Endodermal cell (in vitro differentiated cells): Measurements from ENCODE around the gene ZSWIM3. TPM values are rescaled to one million over a fixed set of nuclear protein-coding genes. Genes with fewer than 3 reads are reported as not detected.

Experiments used
- DNase-seq: peaks from one replicate; pipeline ENCODE4 v3.0.0-alpha.2; 2017
- H3K27ac ChIP-seq: 2 replicates; pipeline ENCODE4 v1.5.1; 2013; ENCODE audit warnings: mild to moderate bottlenecking, low read depth, low read length, moderate library complexity
- H3K27me3 ChIP-seq: 2 replicates; pipeline ENCODE4 v1.6.1; 2013; ENCODE audit warnings: mild to moderate bottlenecking, low read length, moderate library complexity; ENCODE audit not compliant: insufficient read depth, control insufficient read depth, poor library complexity, severe bottlenecking
- H3K36me3 ChIP-seq: 2 replicates; pipeline ENCODE4 v1.7.0; 2013; ENCODE audit warnings: mild to moderate bottlenecking, low read length, moderate library complexity; ENCODE audit not compliant: control insufficient read depth, insufficient read depth
- H3K4me1 ChIP-seq: one replicate; pipeline ENCODE4 v1.7.0; 2013; ENCODE audit warnings: low read length; ENCODE audit not compliant: control insufficient read depth, insufficient read depth
- H3K4me3 ChIP-seq: 2 replicates; pipeline ENCODE4 v1.5.1; 2013; ENCODE audit warnings: mild to moderate bottlenecking, low read length, moderate library complexity
- H3K9ac ChIP-seq: 2 replicates; pipeline ENCODE4 v1.6.1; 2013; ENCODE audit warnings: mild to moderate bottlenecking, low read length, moderate library complexity; ENCODE audit not compliant: poor library complexity, severe bottlenecking; ENCODE audit errors: extremely low read depth
- H3K9me3 ChIP-seq: 2 replicates; pipeline ENCODE4 v1.6.1; 2013; ENCODE audit warnings: mild to moderate bottlenecking, low read length, moderate library complexity; ENCODE audit not compliant: control insufficient read depth
- H3K27ac Mint-ChIP-seq: 2 replicates; pipeline ENCODE4 v1.8.0; 2020; ENCODE audit warnings: mixed read lengths
- H3K27me3 Mint-ChIP-seq: 2 replicates; pipeline ENCODE4 v1.8.0; 2021; ENCODE audit warnings: mild to moderate bottlenecking, mixed read lengths; ENCODE audit not compliant: insufficient read depth
- H3K36me3 Mint-ChIP-seq: 2 replicates; pipeline ENCODE4 v1.8.0; 2020; ENCODE audit warnings: low read depth, mixed read lengths
- H3K4me1 Mint-ChIP-seq: 2 replicates; pipeline ENCODE4 v1.8.0; 2020; ENCODE audit warnings: mixed read lengths
- H3K4me3 Mint-ChIP-seq: 2 replicates; pipeline ENCODE4 v1.8.0; 2020; ENCODE audit warnings: mild to moderate bottlenecking, moderate library complexity, mixed read lengths
- H3K9me3 Mint-ChIP-seq: 2 replicates; pipeline ENCODE4 v1.8.0; 2020; ENCODE audit warnings: mild to moderate bottlenecking, mixed read lengths
- CTCF ChIP-seq: fragments of 200-600 bp; sonication (generic); conservative IDR thresholded peaks from 2 replicates; pipeline ENCODE4 v1.5.0; 2021; ENCODE audit warnings: antibody characterized with exemption, mild to moderate bottlenecking
- WGBS, 2 experiments: methylation state at CpG; one replicate each; pipeline versions ENCODE4 v1.1.5 to v1.1.7; 2013; ENCODE audit warnings: missing lambda C conversion rate in 2 of 2, mixed read lengths in 1 of 2; ENCODE audit not compliant: insufficient coverage in 1 of 2, insufficient read length in 1 of 2; 5-methylcytosine and 5-hydroxymethylcytosine counted together
- total RNA-seq, 2 donors: library from RNA; stranded (reverse); fragmentation: NEBNext Ultra II Directional in 1 of 2; extraction: Animal tissue kit (Norgen Biotek cat#: 25700) in 1 of 2; gene quantifications; 2 replicates in 1 of 2; 3 replicates in 1 of 2; pipeline ENCODE4 v1.2.1, GENCODE V29; 2021

ZSWIM3 gene
- total RNA-seq, 2 donors from 2014 or later, result 2.1 to 4.6 TPM

DNA sequence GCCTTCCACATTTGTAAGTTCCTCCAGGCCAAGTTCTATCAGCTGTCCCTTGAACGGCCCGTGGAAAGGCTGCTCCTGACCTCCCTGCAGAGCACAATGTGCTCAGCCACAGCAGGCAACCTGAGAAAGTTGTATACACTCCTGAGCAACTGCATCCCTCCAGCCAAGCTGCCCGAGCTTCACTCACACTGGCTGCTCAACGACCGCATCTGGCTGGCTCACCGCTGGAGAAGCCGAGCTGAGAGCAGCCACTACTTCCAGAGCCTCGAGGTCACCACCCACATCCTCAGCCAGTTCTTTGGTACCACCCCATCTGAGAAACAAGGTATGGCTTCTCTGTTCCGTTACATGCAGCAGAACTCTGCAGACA is 25.7 kb downstream of the ZSWIM3 start:
- H3K9me3 ChIP-seq, result no peaks in the 10 kb centered on the region
- no peaks in the 10 kb centered on the region for H3K27me3 ChIP-seq
- 93 to 94% methylated on average over 9 of the region's 9 CpGs for WGBS, 2 experiments
- Mint-ChIP-seq H3K4me3 (no peak overlapping the region), H3K27ac (no peak overlapping the region), H3K4me1 (peaks cover 6% of the 10 kb centered on the region), H3K9me3 (no peaks in the 10 kb centered on the region), H3K36me3 (peaks cover 29% of the 10 kb centered on the region), H3K27me3 (no peaks in the 10 kb centered on the region)
- no peak overlapping the region for H3K4me3 ChIP-seq
- H3K36me3 ChIP-seq, result peaks cover 24% of the 10 kb centered on the region
- H3K9ac ChIP-seq, result no peak overlapping the region
- H3K27ac ChIP-seq, result no peak overlapping the region
- H3K4me1 ChIP-seq, result no peaks in the 10 kb centered on the region
- no peak for TF ChIP-seq CTCF
- no peak for DNase-seq

DNA sequence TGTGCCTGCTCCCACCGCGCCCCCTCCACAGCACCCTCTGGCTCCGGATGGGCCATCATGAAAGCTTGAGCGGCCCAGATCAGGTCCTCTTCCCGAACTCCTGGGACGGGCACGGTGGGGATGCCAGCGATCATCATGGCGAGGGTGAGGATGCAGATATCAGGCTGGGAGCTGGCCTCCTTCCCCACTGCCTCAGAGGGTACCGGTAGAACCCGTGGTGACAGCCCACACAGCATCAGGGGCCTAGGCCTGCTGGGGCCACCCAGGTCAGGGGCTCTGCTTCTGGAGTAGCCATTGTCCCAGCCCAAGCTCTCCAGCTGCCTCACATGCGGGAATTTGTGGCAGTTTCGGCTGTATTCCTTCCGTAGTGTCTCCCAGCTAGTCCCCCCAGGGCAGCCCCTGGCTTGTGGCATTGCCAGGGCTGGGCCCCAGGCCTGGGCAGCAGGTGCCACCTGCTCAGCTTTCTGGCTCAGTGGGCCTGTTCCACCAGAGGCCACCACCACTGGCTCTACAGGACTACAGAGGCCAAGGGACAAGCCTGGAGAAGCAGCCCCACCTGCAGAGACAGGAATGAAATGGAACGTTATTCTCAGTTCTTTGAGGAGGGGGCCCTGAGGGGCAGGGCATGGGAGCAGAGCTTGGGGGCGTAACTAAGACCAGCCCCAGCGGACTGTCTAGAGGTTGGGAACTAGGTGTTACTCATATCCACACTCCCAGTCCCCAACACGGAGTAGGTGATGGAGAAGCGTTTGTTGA is 29.4 kb downstream of the ZSWIM3 start:
- Histone ChIP-seq H3K4me1 (no peaks in the 10 kb centered on the region), H3K4me3 (no peak overlapping the region), H3K9me3 (no peaks in the 10 kb centered on the region), H3K27ac (no peak overlapping the region), H3K36me3 (peaks cover 23% of the 10 kb centered on the region), H3K9ac (no peak overlapping the region), H3K27me3 (no peaks in the 10 kb centered on the region)
- Mint-ChIP-seq H3K27me3 (no peaks in the 10 kb centered on the region), H3K27ac (no peak overlapping the region), H3K4me3 (no peak overlapping the region), H3K9me3 (no peaks in the 10 kb centered on the region), H3K36me3 (peaks cover 29% of the 10 kb centered on the region), H3K4me1 (peaks cover 3% of the 10 kb centered on the region)
- TF ChIP-seq CTCF, result no peak
- whole genome bisulfite sequencing, 2 experiments, result 93 to 94% methylated on average over 14 to 19 of the region's 19 CpGs
- no peak for DNase-seq

DNA sequence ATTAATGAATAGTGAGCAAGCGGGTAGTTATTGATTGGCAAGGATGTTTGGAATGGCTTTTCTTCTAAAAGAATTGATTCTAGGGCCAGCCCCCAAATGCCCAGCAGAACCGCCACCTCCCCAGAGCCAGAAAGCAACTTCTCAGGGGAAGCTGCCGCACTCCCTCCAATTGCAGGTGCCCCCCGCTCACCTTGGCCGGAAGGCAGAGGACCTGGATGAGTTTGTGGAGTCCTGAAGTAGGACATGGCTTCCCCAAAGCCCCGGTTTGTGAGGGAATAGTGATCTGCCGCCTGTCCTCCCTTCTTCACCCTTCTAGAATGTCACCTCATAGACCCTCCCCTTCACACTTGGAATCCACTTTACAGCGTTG is 29.9 kb downstream of the ZSWIM3 start, which contains the start of gene SPATA25:
TSS of gene SPATA25 (minus strand) at position 277 of the 370 bp plus-strand sequence. CDS start at position 245, 32 bp downstream.
- Mint-ChIP-seq H3K27me3 (no peaks in the 10 kb centered on the region), H3K9me3 (no peaks in the 10 kb centered on the region), H3K36me3 (peaks cover 27% of the 10 kb centered on the region), H3K27ac (peak within 1 kb of the TSS; percentile 6), H3K4me1 (peaks cover 4% of the 10 kb centered on the region), H3K4me3 (no peak within 1 kb of the TSS)
- no peak within 1 kb of the TSS for H3K4me3 ChIP-seq
- WGBS, 2 experiments, result 88 to 93% methylated on average over 2 to 8 of the region's 8 CpGs
- H3K4me1 ChIP-seq, result no peaks in the 10 kb centered on the region
- H3K9ac ChIP-seq, result no peak within 1 kb of the TSS
- peaks cover 24% of the 10 kb centered on the region for H3K36me3 ChIP-seq
- H3K27ac ChIP-seq, result no peak within 1 kb of the TSS
- DNase-seq, result no peak
- no peaks in the 10 kb centered on the region for H3K9me3 ChIP-seq
- H3K27me3 ChIP-seq, result no peaks in the 10 kb centered on the region
- no peak for TF ChIP-seq CTCF
